AG10803 (cell line): ENCODE data around the gene TBC1D32.

Experiments
- DNase-seq: peaks from one replicate; pipeline ENCODE4 v3.0.0; 2010; ENCODE audit warnings: low read depth
- H3K4me3 ChIP-seq: 2 replicates; pipeline ENCODE4 v1.5.1; 2011; ENCODE audit warnings: mild to moderate bottlenecking, low read length, control low read depth
- TF ChIP-seq, protein P1 (sequence below): conservative IDR thresholded peaks from 2 replicates; pipeline ENCODE4 v1.5.1; 2011; ENCODE audit warnings: mild to moderate bottlenecking, low read length, control low read depth, inconsistent platforms

Gene TBC1D32

DNA sequence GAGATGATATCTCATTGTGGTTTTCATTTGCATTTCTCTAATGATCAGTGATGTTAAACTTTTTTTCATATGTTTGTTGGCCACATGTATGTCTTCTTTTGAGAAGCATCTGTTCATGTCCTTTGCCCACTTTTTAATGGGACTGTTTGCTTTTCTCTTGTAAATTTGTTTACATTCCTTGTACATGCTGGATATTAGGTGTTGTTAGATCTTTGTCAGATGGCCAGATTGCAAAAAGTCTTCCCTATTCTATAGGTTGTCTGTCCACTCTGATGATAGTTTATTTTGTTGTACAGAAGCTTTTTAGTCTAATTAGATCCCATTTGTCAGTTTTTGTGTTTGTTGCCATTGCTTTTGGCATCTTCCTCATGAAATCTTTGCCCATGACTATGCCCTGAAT, 172.4 kb downstream of the TBC1D32 start:
- no peak overlapping the region for H3K4me3 ChIP-seq
- DNase-seq, result no peak
- TF ChIP-seq, protein P1, sequence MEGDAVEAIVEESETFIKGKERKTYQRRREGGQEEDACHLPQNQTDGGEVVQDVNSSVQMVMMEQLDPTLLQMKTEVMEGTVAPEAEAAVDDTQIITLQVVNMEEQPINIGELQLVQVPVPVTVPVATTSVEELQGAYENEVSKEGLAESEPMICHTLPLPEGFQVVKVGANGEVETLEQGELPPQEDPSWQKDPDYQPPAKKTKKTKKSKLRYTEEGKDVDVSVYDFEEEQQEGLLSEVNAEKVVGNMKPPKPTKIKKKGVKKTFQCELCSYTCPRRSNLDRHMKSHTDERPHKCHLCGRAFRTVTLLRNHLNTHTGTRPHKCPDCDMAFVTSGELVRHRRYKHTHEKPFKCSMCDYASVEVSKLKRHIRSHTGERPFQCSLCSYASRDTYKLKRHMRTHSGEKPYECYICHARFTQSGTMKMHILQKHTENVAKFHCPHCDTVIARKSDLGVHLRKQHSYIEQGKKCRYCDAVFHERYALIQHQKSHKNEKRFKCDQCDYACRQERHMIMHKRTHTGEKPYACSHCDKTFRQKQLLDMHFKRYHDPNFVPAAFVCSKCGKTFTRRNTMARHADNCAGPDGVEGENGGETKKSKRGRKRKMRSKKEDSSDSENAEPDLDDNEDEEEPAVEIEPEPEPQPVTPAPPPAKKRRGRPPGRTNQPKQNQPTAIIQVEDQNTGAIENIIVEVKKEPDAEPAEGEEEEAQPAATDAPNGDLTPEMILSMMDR, result no peak

DNA sequence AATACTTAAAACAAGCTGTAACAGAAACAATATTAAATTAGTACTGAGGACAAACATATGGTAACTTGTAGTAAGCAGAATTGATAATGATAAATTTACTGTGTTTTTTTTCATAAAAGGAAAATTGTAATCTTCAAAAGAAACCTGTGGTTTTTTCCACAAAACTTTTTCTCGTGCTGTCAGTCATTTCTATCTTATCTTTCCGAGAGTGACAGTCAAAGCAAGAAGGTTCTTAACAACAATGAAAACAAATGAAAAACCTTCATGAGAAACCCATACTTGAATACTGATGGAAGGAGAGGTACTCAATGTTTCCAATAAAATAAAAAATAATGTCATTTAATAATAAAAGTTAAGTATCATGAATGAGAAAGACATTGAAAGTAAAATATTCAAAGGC, 174.0 kb downstream of the TBC1D32 start:
- no peak overlapping the region for H3K4me3 ChIP-seq
- DNase-seq, result no peak
- TF ChIP-seq, protein P1, result no peak

DNA sequence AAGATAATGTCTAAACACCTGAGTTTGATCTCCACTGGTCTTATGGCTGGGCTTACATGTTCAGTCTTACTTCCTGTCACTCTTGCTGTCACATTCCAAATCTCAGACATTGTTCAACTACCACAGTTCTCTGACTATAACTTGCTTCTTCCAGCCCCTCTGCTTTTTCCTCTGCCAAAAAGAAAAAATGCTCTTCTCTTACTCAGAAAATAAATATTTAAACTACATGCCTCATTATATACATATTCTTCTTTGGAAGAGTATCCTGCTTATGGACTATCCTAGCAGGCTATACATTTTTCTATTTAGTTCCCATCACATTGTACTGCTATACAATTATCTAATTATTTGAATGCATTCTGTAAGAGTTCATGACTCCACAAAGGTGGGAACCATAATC, 175.4 kb downstream of the TBC1D32 start:
- no peak overlapping the region for H3K4me3 ChIP-seq
- no peak for DNase-seq
- TF ChIP-seq, protein P1, result no peak

DNA sequence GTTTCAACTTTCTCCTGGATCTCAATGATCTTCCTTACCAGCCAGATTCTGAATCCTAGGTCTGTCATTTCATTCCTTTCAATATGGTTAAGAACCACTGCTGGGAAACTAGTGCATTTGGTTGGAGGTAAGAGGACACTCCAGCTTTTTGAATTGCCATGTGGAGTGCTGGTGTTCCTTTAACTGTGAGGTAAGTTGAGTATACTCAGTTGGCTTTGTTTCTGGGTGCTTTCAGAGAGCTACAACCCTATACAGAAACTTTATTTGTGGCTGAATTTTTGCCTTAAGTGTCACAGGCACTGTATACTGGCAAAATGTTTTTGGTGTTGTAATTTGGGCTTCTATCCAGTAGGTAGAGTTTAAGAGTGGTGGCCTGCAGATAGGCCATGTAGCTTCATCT, 175.8 kb downstream of the TBC1D32 start:
- DNase-seq, result peak; percentile 12
- H3K4me3 ChIP-seq, result no peak overlapping the region
- TF ChIP-seq, protein P1, result no peak

DNA sequence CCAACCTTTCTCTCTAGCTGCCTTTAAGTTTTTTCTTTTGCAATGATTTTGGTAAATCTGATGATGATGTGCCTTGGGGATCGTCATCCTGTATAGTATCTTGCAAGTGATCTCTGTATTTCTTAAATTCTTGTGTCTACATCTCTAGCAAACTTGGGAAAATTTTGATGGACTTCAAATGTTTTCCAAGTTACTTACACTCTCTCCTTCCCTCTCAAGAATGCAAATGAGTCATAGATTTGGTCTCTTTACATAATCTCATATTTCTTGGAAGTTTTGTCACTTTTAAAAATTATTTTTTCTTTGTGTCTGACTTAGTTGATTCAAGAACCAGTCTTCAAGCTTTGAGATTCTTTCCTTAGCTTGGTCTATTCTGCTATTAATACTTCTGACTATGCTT, 176.4 kb downstream of the TBC1D32 start:
- TF ChIP-seq, protein P1, result no peak
- DNase-seq, result peak; percentile 34
- no peak overlapping the region for H3K4me3 ChIP-seq

DNA sequence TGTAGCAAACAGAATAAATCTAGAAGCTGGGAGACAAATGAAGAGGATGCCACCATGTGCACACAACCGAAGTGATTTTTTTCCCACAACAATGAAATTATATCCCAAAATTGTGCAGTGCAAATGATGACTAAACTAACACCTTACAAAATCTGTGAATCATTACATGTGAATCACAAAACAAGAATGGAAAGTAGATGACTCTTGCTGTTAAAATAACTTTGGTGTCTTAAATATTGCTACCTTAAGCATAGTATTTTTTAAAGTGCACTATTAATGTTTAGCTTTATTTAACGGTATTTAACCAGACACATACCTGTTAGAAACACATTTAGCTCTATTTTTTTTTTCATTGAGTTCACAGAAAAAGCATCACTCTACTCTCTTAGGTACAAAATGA, 190.8 kb downstream of the TBC1D32 start:
- DNase-seq, result peak; percentile 10
- TF ChIP-seq, protein P1, result no peak
- no peak overlapping the region for H3K4me3 ChIP-seq

DNA sequence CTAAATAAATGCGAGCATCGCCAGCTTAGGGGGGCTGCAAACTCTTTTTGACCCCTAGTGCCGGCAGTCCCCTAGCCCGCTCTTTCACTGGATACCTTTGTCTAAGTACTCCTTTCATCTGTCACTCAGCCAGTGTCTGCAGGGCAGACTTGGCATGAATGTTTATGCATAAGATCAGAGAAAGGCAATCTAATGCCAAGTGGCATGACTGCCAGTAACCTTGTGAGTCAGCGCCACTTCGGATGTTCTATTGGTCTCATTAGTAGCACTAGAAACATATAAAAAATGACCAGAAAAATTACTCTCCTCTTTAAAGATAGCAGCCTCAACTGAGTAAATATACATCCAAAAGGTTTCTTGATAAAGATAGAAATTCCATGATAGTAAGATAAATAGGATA, 192.2 kb downstream of the TBC1D32 start:
- no peak overlapping the region for H3K4me3 ChIP-seq
- TF ChIP-seq, protein P1, result no peak
- DNase-seq, result no peak
